H9 (cell line): Measurements from ENCODE around the gene TXLNG. TPM values are rescaled to one million over a fixed set of nuclear protein-coding genes. Genes with fewer than 3 reads are reported as not detected.
A peak's percentile ranks its signal among the peaks of the same experiment; 100 is the strongest.
"Not testable (repeated sequence)": the region's sequence is repeated elsewhere in the genome, so short reads cannot be mapped to it uniquely, and the experiment has no call there.

Experiments
- DNase-seq: peaks from one replicate; pipeline ENCODE4 v3.0.0-alpha.2; 2017
- H2AFZ ChIP-seq: one replicate; pipeline ENCODE4 v1.6.1; 2013; ENCODE audit warnings: mild to moderate bottlenecking, low read length, control low read depth, moderate library complexity
- H2AK5ac ChIP-seq: 2 replicates; pipeline ENCODE4 v1.6.1; 2013; ENCODE audit warnings: low read length, control low read depth, mixed read lengths; ENCODE audit not compliant: insufficient read length
- H2BK120ac ChIP-seq: one replicate; pipeline ENCODE4 v1.6.1; 2013; ENCODE audit warnings: low read depth, mild to moderate bottlenecking, low read length, control low read depth, inconsistent platforms; ENCODE audit not compliant: poor library complexity, severe bottlenecking
- H2BK12ac ChIP-seq: 2 replicates; pipeline ENCODE4 v1.6.1; 2013; ENCODE audit warnings: low read length, control low read depth, mixed read lengths, low read depth; ENCODE audit not compliant: insufficient read length
- H2BK15ac ChIP-seq: 2 replicates; pipeline ENCODE4 v1.6.1; 2013; ENCODE audit warnings: low read depth, low read length, control low read depth
- H2BK20ac ChIP-seq: one replicate; pipeline ENCODE4 v1.6.1; 2013; ENCODE audit warnings: low read depth, mild to moderate bottlenecking, low read length, control low read depth, inconsistent platforms; ENCODE audit not compliant: poor library complexity, severe bottlenecking
- H2BK5ac ChIP-seq: 2 replicates; pipeline ENCODE4 v1.6.1; 2013; ENCODE audit warnings: low read length, control low read depth, mixed read lengths; ENCODE audit not compliant: insufficient read length
- H3K14ac ChIP-seq: 2 replicates; pipeline ENCODE4 v1.6.1; 2013; ENCODE audit warnings: low read length, control low read depth; ENCODE audit not compliant: insufficient read depth
- H3K18ac ChIP-seq: 2 replicates; pipeline ENCODE4 v1.6.1; 2013; ENCODE audit warnings: low read depth, mild to moderate bottlenecking, mixed read lengths, low read length, control low read depth; ENCODE audit not compliant: insufficient read length
- H3K23ac ChIP-seq: 2 replicates; pipeline ENCODE4 v1.6.1; 2013; ENCODE audit warnings: low read length, control low read depth, mixed read lengths, low read depth; ENCODE audit not compliant: insufficient read length
- H3K23me2 ChIP-seq: 2 replicates; pipeline ENCODE4 v1.6.1; 2013; ENCODE audit warnings: low read depth, mild to moderate bottlenecking, mixed read lengths, low read length, control low read depth; ENCODE audit not compliant: insufficient read length, poor library complexity, severe bottlenecking
- H3K27ac ChIP-seq: 2 replicates; pipeline ENCODE4 v1.5.1; 2013; ENCODE audit warnings: low read length, control low read depth, mixed read lengths, low read depth; ENCODE audit not compliant: insufficient read length
- H3K27me3 ChIP-seq: 2 replicates; pipeline ENCODE4 v1.6.1; 2013; ENCODE audit warnings: low read length, control low read depth, inconsistent platforms; ENCODE audit not compliant: insufficient read depth
- H3K4ac ChIP-seq: 2 replicates; pipeline ENCODE4 v1.6.1; 2013; ENCODE audit warnings: low read depth, mild to moderate bottlenecking, control low read depth, inconsistent platforms, low read length, moderate library complexity
- H3K4me1 ChIP-seq: 2 replicates; pipeline ENCODE4 v1.6.1; 2013; ENCODE audit warnings: low read length, control low read depth, inconsistent platforms; ENCODE audit not compliant: insufficient read depth
- H3K4me2 ChIP-seq: 2 replicates; pipeline ENCODE4 v1.6.1; 2013; ENCODE audit warnings: low read length, control low read depth, mixed read lengths; ENCODE audit not compliant: insufficient read length, insufficient read depth
- H3K56ac ChIP-seq: 2 replicates; pipeline ENCODE4 v1.6.1; 2013; ENCODE audit warnings: low read depth, mild to moderate bottlenecking, mixed read lengths, low read length, control low read depth; ENCODE audit not compliant: insufficient read length
- H3K79me1 ChIP-seq: 2 replicates; pipeline ENCODE4 v1.6.1; 2013; ENCODE audit warnings: low read depth, mild to moderate bottlenecking, moderate library complexity, low read length, control low read depth, inconsistent platforms; ENCODE audit not compliant: insufficient read depth, poor library complexity, severe bottlenecking
- H3K79me2 ChIP-seq: 2 replicates; pipeline ENCODE4 v1.6.1; 2013; ENCODE audit warnings: low read length, control low read depth, inconsistent platforms; ENCODE audit not compliant: insufficient read depth
- H3K9ac ChIP-seq: 2 replicates; pipeline ENCODE4 v1.6.1; 2013; ENCODE audit warnings: low read length, control low read depth, mixed read lengths; ENCODE audit not compliant: insufficient read length; ENCODE audit errors: extremely low read depth
- H3K9me3 ChIP-seq: one replicate; pipeline ENCODE4 v1.6.1; 2013; ENCODE audit warnings: low read depth, low read length, inconsistent platforms; ENCODE audit not compliant: control insufficient read depth
- H3T11ph ChIP-seq: one replicate; pipeline ENCODE4 v1.6.1; 2013; ENCODE audit warnings: mild to moderate bottlenecking, low read length, control low read depth, inconsistent platforms
- H4K20me1 ChIP-seq: one replicate; pipeline ENCODE4 v1.6.1; 2013; ENCODE audit not compliant: control insufficient read depth, insufficient read length, insufficient read depth
- H4K5ac ChIP-seq: 2 replicates; pipeline ENCODE4 v1.6.1; 2013; ENCODE audit warnings: low read depth, mild to moderate bottlenecking, mixed read lengths, low read length, control low read depth; ENCODE audit not compliant: insufficient read length
- H4K8ac ChIP-seq: replicated peaks from 2 replicates; pipeline ENCODE4 v1.6.1; 2013; ENCODE audit warnings: low read length, control low read depth, mixed read lengths, low read depth; ENCODE audit not compliant: insufficient read length
- H4K91ac ChIP-seq: 2 replicates; pipeline ENCODE4 v1.6.1; 2013; ENCODE audit warnings: low read depth, mild to moderate bottlenecking, moderate library complexity, mixed read lengths, low read length, control low read depth; ENCODE audit not compliant: insufficient read length
- H3K27ac Mint-ChIP-seq, 3 experiments: 2 replicates in 2 of 3; 3 replicates in 1 of 3; pipeline ENCODE4 v1.8.0; 2020 to 2021; ENCODE audit warnings: mixed read lengths in 3 of 3, mild to moderate bottlenecking in 1 of 3, moderate library complexity in 1 of 3
- H3K27me3 Mint-ChIP-seq: 2 replicates; pipeline ENCODE4 v1.8.0; 2021; ENCODE audit warnings: low read depth, mild to moderate bottlenecking, moderate library complexity, mixed read lengths
- H3K36me3 Mint-ChIP-seq, 3 experiments: 2 replicates in 2 of 3; 3 replicates in 1 of 3; pipeline ENCODE4 v1.8.0; 2020 to 2021; ENCODE audit warnings: low read depth in 3 of 3, mixed read lengths in 3 of 3; ENCODE audit not compliant: insufficient read depth in 1 of 3
- H3K4me1 Mint-ChIP-seq, 2 experiments: 2 replicates each; pipeline ENCODE4 v1.8.0; 2020; ENCODE audit warnings: mixed read lengths in 2 of 2
- H3K4me3 Mint-ChIP-seq, 2 experiments: 2 replicates in 1 of 2; 3 replicates in 1 of 2; pipeline ENCODE4 v1.8.0; 2020 to 2021; ENCODE audit warnings: mild to moderate bottlenecking in 2 of 2, mixed read lengths in 2 of 2, moderate library complexity in 1 of 2
- H3K9me3 Mint-ChIP-seq, 2 experiments: 2 replicates in 1 of 2; 3 replicates in 1 of 2; pipeline ENCODE4 v1.8.0; 2020; ENCODE audit warnings: mild to moderate bottlenecking in 2 of 2, mixed read lengths in 2 of 2, moderate library complexity in 1 of 2
- CTCF ChIP-seq: fragments of 200-600 bp; sonication (generic); conservative IDR thresholded peaks from 3 replicates; pipeline ENCODE4 v1.8.0; 2021; ENCODE audit warnings: antibody characterized with exemption, mild to moderate bottlenecking
- WGBS: extraction: QIAGEN DNeasy Blood & Tissue Kit; methylation state at CpG from one replicate; pipeline ENCODE4 v1.1.7; 2013; ENCODE audit warnings: missing lambda C conversion rate, low lambda C conversion rate, mixed read lengths; ENCODE audit not compliant: insufficient read length; ENCODE audit errors: extremely low coverage; 5-methylcytosine and 5-hydroxymethylcytosine counted together
- total RNA-seq: library from RNA; stranded (reverse); gene quantifications from 2 replicates; pipeline ENCODE4 v1.2.1, GENCODE V29; 2021

The TXLNG gene
- total RNA-seq, 1 experiment from 2014 or later, result 90.7 TPM

GRCh38 chrX:16783452-16783851, 2.8 kb upstream of the TXLNG start:
- Mint-ChIP-seq H3K4me3 (no peak overlapping the region; a peak in 1 of 5 replicates), H3K27me3 (no peaks in the 10 kb centered on the region), H3K36me3 (peaks cover 6 to 12% (median 7%) of the 10 kb centered on the region in 3 experiments), H3K27ac (peak overlapping the region in 1 of 3 experiments; percentile 58; a peak in 2 of 7 replicates), H3K9me3 (no peaks in the 10 kb centered on the region; a peak in 1 of 5 replicates), H3K4me1 (peaks cover 12 to 14% of the 10 kb centered on the region in 2 experiments)
- Histone ChIP-seq H2BK20ac (no peak overlapping the region), H2BK15ac (no peak overlapping the region), H4K20me1 (no peaks in the 10 kb centered on the region), H3K79me2 (peaks cover 17% of the 10 kb centered on the region), H3K23me2 (peaks cover 13% of the 10 kb centered on the region), H4K91ac (no peak overlapping the region), H3K14ac (no peak overlapping the region), H3K23ac (no peak overlapping the region), H3K4ac (no peak overlapping the region), H4K5ac (no peak overlapping the region), H3K27ac (no peak overlapping the region), H4K8ac (no peak overlapping the region), H2BK12ac (no peak overlapping the region), H3K9me3 (no peaks in the 10 kb centered on the region), H3K79me1 (peaks cover 3% of the 10 kb centered on the region), H2BK5ac (no peak overlapping the region), H2AK5ac (no peak overlapping the region), H3K4me1 (no peaks in the 10 kb centered on the region; the same call in 1 of the 2 replicates), H3T11ph (no peak overlapping the region), H3K56ac (no peak overlapping the region), H3K4me2 (no peak overlapping the region), H3K18ac (no peak overlapping the region), H2BK120ac (no peak overlapping the region), H3K27me3 (no peaks in the 10 kb centered on the region), H2AFZ (no peak overlapping the region), H3K9ac (no peak overlapping the region)
- WGBS, result no CpG with 5 or more reads among the region's 17 CpGs
- DNase-seq, result no peak
- no peak for TF ChIP-seq CTCF

- Histone ChIP-seq H3K79me2 (peaks cover 25% of the 10 kb centered on the region), H3K23me2 (peaks cover 13% of the 10 kb centered on the region)
- not testable (repeated sequence) for H3K18ac ChIP-seq, H4K8ac ChIP-seq, H3K4me2 ChIP-seq, H2BK15ac ChIP-seq, H3K27ac ChIP-seq, H4K20me1 ChIP-seq, H3T11ph ChIP-seq, H3K27ac Mint-ChIP-seq, H2BK5ac ChIP-seq, H3K23ac ChIP-seq, H2BK12ac ChIP-seq, H2BK120ac ChIP-seq, H3K79me1 ChIP-seq, H3K9ac ChIP-seq, H3K9me3 Mint-ChIP-seq, H2AFZ ChIP-seq, DNase-seq, H3K4ac ChIP-seq, H3K4me1 ChIP-seq, H3K56ac ChIP-seq, H2AK5ac ChIP-seq, H3K14ac ChIP-seq, H4K91ac ChIP-seq, H3K27me3 Mint-ChIP-seq, H4K5ac ChIP-seq, H3K9me3 ChIP-seq, H3K27me3 ChIP-seq, H2BK20ac ChIP-seq
- Mint-ChIP-seq H3K36me3 (peaks cover 6 to 18% (median 7%) of the 10 kb centered on the region in 3 experiments), H3K4me3 (peak overlapping the region in 1 of 2 experiments; percentile 90; a peak in 1 of 5 replicates), H3K4me1 (peaks cover 12 to 14% of the 10 kb centered on the region in 2 experiments)
- WGBS, result no CpG with 5 or more reads among the region's 18 CpGs
These were observed 1.8 kb upstream of the TXLNG start for GRCh38 chrX:16784440-16784839.
